Mesendoderm (in vitro differentiated cells): ENCODE results near the gene ACE2.

Experiments
- DNase-seq: peaks from one replicate; pipeline ENCODE4 v3.0.0; 2013
- H2AK5ac ChIP-seq: 2 replicates; pipeline ENCODE4 v1.6.1; 2013; ENCODE audit warnings: low read length, inconsistent platforms
- H2BK120ac ChIP-seq: 2 replicates; pipeline ENCODE4 v1.6.1; 2013; ENCODE audit warnings: low read depth, mild to moderate bottlenecking, low read length, moderate library complexity, mixed read lengths
- H2BK15ac ChIP-seq: replicated peaks from 2 replicates; pipeline ENCODE4 v1.6.1; 2013; ENCODE audit warnings: low read depth, mild to moderate bottlenecking, moderate library complexity
- H2BK5ac ChIP-seq: 2 replicates; pipeline ENCODE4 v1.6.1; 2013; ENCODE audit warnings: low read length, inconsistent platforms
- H3K18ac ChIP-seq: 2 replicates; pipeline ENCODE4 v1.6.1; 2013; ENCODE audit warnings: mild to moderate bottlenecking, low read length, mixed read lengths
- H3K23ac ChIP-seq: one replicate; pipeline ENCODE4 v1.6.1; 2013; ENCODE audit warnings: low read length
- H3K27ac ChIP-seq: 2 replicates; pipeline ENCODE4 v1.5.1; 2013; ENCODE audit warnings: low read depth, mild to moderate bottlenecking, inconsistent platforms, low read length, moderate library complexity
- H3K27me3 ChIP-seq: 2 replicates; pipeline ENCODE4 v1.6.1; 2013; ENCODE audit warnings: low read length, control low read depth, mild to moderate bottlenecking, inconsistent platforms; ENCODE audit not compliant: insufficient read depth, poor library complexity
- H3K36me3 ChIP-seq: 2 replicates; pipeline ENCODE4 v1.6.1; 2013; ENCODE audit warnings: low read length, inconsistent platforms; ENCODE audit not compliant: control insufficient read depth, insufficient read depth
- H3K4ac ChIP-seq: one replicate; pipeline ENCODE4 v1.6.1; 2013; ENCODE audit warnings: low read depth, mild to moderate bottlenecking, low read length, moderate library complexity
- H3K4me1 ChIP-seq: 2 replicates; pipeline ENCODE4 v1.6.1; 2013; ENCODE audit warnings: low read depth, low read length, inconsistent platforms; ENCODE audit not compliant: control insufficient read depth
- H3K4me2 ChIP-seq: 2 replicates; pipeline ENCODE4 v1.6.1; 2013; ENCODE audit warnings: low read length
- H3K4me3 ChIP-seq: 2 replicates; pipeline ENCODE4 v1.5.1; 2013; ENCODE audit warnings: mild to moderate bottlenecking, low read length
- H3K56ac ChIP-seq: one replicate; pipeline ENCODE4 v1.6.1; 2013; ENCODE audit warnings: low read length
- H3K79me1 ChIP-seq: 2 replicates; pipeline ENCODE4 v1.6.1; 2013; ENCODE audit warnings: low read length, inconsistent platforms
- H3K79me2 ChIP-seq: 2 replicates; pipeline ENCODE4 v1.6.1; 2013; ENCODE audit warnings: mild to moderate bottlenecking, low read length; ENCODE audit not compliant: control insufficient read depth, insufficient read depth
- H3K9ac ChIP-seq: 2 replicates; pipeline ENCODE4 v1.6.1; 2013; ENCODE audit warnings: low read length, inconsistent platforms
- H4K5ac ChIP-seq: one replicate; pipeline ENCODE4 v1.6.1; 2013; ENCODE audit warnings: low read length
- H4K8ac ChIP-seq: one replicate; pipeline ENCODE4 v1.6.1; 2013; ENCODE audit warnings: low read depth, mild to moderate bottlenecking, control low read depth, low read length, moderate library complexity
- WGBS: extraction: QIAGEN DNeasy Blood & Tissue Kit; methylation state at CpG from one replicate; pipeline ENCODE4 v1.1.7; 2013; ENCODE audit warnings: low lambda C conversion rate, missing lambda C conversion rate; ENCODE audit not compliant: insufficient coverage; ENCODE audit errors: extremely low coverage; 5-methylcytosine and 5-hydroxymethylcytosine counted together

ACE2 gene

GRCh38 chrX:15563056-15563455 is 37.7 kb downstream of the ACE2 start:
- Histone ChIP-seq H3K79me2 (no peaks in the 10 kb centered on the region), H3K18ac (no peak overlapping the region), H2BK15ac (no peak overlapping the region), H2BK120ac (no peak overlapping the region), H3K27me3 (no peaks in the 10 kb centered on the region), H3K56ac (no peak overlapping the region), H3K4ac (no peak overlapping the region), H3K23ac (no peak overlapping the region), H3K27ac (no peak overlapping the region), H3K36me3 (no peaks in the 10 kb centered on the region), H3K4me1 (no peaks in the 10 kb centered on the region), H3K4me2 (no peak overlapping the region), H3K4me3 (no peak overlapping the region), H3K9ac (no peak overlapping the region), H4K8ac (no peak overlapping the region), H4K5ac (no peak overlapping the region), H3K79me1 (no peaks in the 10 kb centered on the region), H2AK5ac (no peak overlapping the region), H2BK5ac (no peak overlapping the region)
- no CpG with 5 or more reads among the region's 7 CpGs for WGBS
- DNase-seq, result no peak

GRCh38 chrX:15560924-15561323 is 39.8 kb downstream of the ACE2 start:
- no peak overlapping the region for H3K4me2 ChIP-seq
- no peaks in the 10 kb centered on the region for H3K36me3 ChIP-seq
- H2AK5ac ChIP-seq, result no peak overlapping the region
- H2BK15ac ChIP-seq, result no peak overlapping the region
- H3K4me1 ChIP-seq, result no peaks in the 10 kb centered on the region
- no peaks in the 10 kb centered on the region for H3K79me2 ChIP-seq
- no peak for DNase-seq
- no CpG with 5 or more reads among the region's 3 CpGs for WGBS
- H3K27ac ChIP-seq, result no peak overlapping the region
- H2BK5ac ChIP-seq, result no peak overlapping the region
- H3K9ac ChIP-seq, result no peak overlapping the region
- H3K27me3 ChIP-seq, result no peaks in the 10 kb centered on the region
- H2BK120ac ChIP-seq, result no peak overlapping the region
- no peak overlapping the region for H3K4ac ChIP-seq
- no peak overlapping the region for H3K23ac ChIP-seq
- no peaks in the 10 kb centered on the region for H3K79me1 ChIP-seq
- H3K56ac ChIP-seq, result no peak overlapping the region
- H3K18ac ChIP-seq, result no peak overlapping the region
- H3K4me3 ChIP-seq, result no peak overlapping the region
- H4K5ac ChIP-seq, result no peak overlapping the region
- no peak overlapping the region for H4K8ac ChIP-seq

- no peak overlapping the region for H3K27ac ChIP-seq
- H3K23ac ChIP-seq, result no peak overlapping the region
- no peak overlapping the region for H2AK5ac ChIP-seq
- H3K4me3 ChIP-seq, result no peak overlapping the region
- no peak overlapping the region for H2BK120ac ChIP-seq
- no peaks in the 10 kb centered on the region for H3K36me3 ChIP-seq
- H3K79me2 ChIP-seq, result no peaks in the 10 kb centered on the region
- no peak overlapping the region for H2BK15ac ChIP-seq
- H3K79me1 ChIP-seq, result no peaks in the 10 kb centered on the region
- H3K27me3 ChIP-seq, result no peaks in the 10 kb centered on the region
- H4K8ac ChIP-seq, result no peak overlapping the region
- H3K4ac ChIP-seq, result no peak overlapping the region
- DNase-seq, result no peak
- H2BK5ac ChIP-seq, result no peak overlapping the region
- H3K4me1 ChIP-seq, result no peaks in the 10 kb centered on the region
- no peak overlapping the region for H3K9ac ChIP-seq
- no peak overlapping the region for H3K56ac ChIP-seq
- no peak overlapping the region for H3K18ac ChIP-seq
- no peak overlapping the region for H3K4me2 ChIP-seq
- no peak overlapping the region for H4K5ac ChIP-seq
- WGBS, result no CpG with 5 or more reads among the region's 3 CpGs
Observed at GRCh38 chrX:15559227-15559626, 41.5 kb downstream of the ACE2 start.

- no peak overlapping the region for H3K18ac ChIP-seq
- no peaks in the 10 kb centered on the region for H3K79me2 ChIP-seq
- H3K79me1 ChIP-seq, result no peaks in the 10 kb centered on the region
- H3K4ac ChIP-seq, result no peak overlapping the region
- WGBS, result no CpG with 5 or more reads among the region's 8 CpGs
- H3K27me3 ChIP-seq, result no peaks in the 10 kb centered on the region
- H4K8ac ChIP-seq, result no peak overlapping the region
- no peaks in the 10 kb centered on the region for H3K4me1 ChIP-seq
- H2BK15ac ChIP-seq, result no peak overlapping the region
- H3K23ac ChIP-seq, result no peak overlapping the region
- H2BK5ac ChIP-seq, result no peak overlapping the region
- no peak overlapping the region for H3K56ac ChIP-seq
- H3K36me3 ChIP-seq, result no peaks in the 10 kb centered on the region
- no peak overlapping the region for H3K27ac ChIP-seq
- H4K5ac ChIP-seq, result no peak overlapping the region
- no peak overlapping the region for H2BK120ac ChIP-seq
- no peak overlapping the region for H3K9ac ChIP-seq
- no peak overlapping the region for H3K4me2 ChIP-seq
- H3K4me3 ChIP-seq, result no peak overlapping the region
- H2AK5ac ChIP-seq, result no peak overlapping the region
- no peak for DNase-seq
Observed at GRCh38 chrX:15549189-15550012, 51.4 kb downstream of the ACE2 start.

- no peak overlapping the region for H4K8ac ChIP-seq
- no peak overlapping the region for H2BK120ac ChIP-seq
- H2AK5ac ChIP-seq, result no peak overlapping the region
- H3K4me2 ChIP-seq, result no peak overlapping the region
- H3K4me1 ChIP-seq, result no peaks in the 10 kb centered on the region
- no peak overlapping the region for H3K4me3 ChIP-seq
- no peak overlapping the region for H3K4ac ChIP-seq
- no peak overlapping the region for H3K9ac ChIP-seq
- H2BK15ac ChIP-seq, result no peak overlapping the region
- no CpG with 5 or more reads among the region's 2 CpGs for WGBS
- no peak overlapping the region for H3K56ac ChIP-seq
- H3K27me3 ChIP-seq, result no peaks in the 10 kb centered on the region
- no peak overlapping the region for H3K18ac ChIP-seq
- H2BK5ac ChIP-seq, result no peak overlapping the region
- no peaks in the 10 kb centered on the region for H3K36me3 ChIP-seq
- H3K79me2 ChIP-seq, result no peaks in the 10 kb centered on the region
- H3K27ac ChIP-seq, result no peak overlapping the region
- no peak overlapping the region for H4K5ac ChIP-seq
- H3K79me1 ChIP-seq, result no peaks in the 10 kb centered on the region
- DNase-seq, result no peak
- no peak overlapping the region for H3K23ac ChIP-seq
Observed at GRCh38 chrX:15547356-15547755, 53.4 kb downstream of the ACE2 start.

- Histone ChIP-seq H3K4me2 (no peak overlapping the region), H3K4me1 (no peaks in the 10 kb centered on the region), H3K36me3 (no peaks in the 10 kb centered on the region), H3K27ac (no peak overlapping the region), H3K23ac (no peak overlapping the region), H2BK120ac (no peak overlapping the region), H3K79me2 (no peaks in the 10 kb centered on the region), H4K8ac (no peak overlapping the region), H2BK5ac (no peak overlapping the region), H3K56ac (no peak overlapping the region), H3K79me1 (no peaks in the 10 kb centered on the region), H3K4me3 (no peak overlapping the region), H3K4ac (no peak overlapping the region), H3K9ac (no peak overlapping the region), H3K27me3 (no peaks in the 10 kb centered on the region), H2BK15ac (no peak overlapping the region), H4K5ac (no peak overlapping the region), H2AK5ac (no peak overlapping the region), H3K18ac (no peak overlapping the region)
- no CpG with 5 or more reads among the region's 5 CpGs for WGBS
- DNase-seq, result no peak
Observed at GRCh38 chrX:15546745-15547144, 54.0 kb downstream of the ACE2 start.
